Activated naive CD4-positive, alpha-beta T cell treated with anti-CD3 and anti-CD28 coated beads, Interleukin-2, amount 50 U/mL, for 16 hours (primary cell): ENCODE results near the gene PDE4D.
"Not testable (repeated sequence)": the region's sequence is repeated elsewhere in the genome, so short reads cannot be mapped to it uniquely, and the experiment has no call there.

Source experiments
- DNase-seq: peaks from one replicate; pipeline ENCODE4 v3.0.0-alpha.2; 2020

The PDE4D gene

DNA sequence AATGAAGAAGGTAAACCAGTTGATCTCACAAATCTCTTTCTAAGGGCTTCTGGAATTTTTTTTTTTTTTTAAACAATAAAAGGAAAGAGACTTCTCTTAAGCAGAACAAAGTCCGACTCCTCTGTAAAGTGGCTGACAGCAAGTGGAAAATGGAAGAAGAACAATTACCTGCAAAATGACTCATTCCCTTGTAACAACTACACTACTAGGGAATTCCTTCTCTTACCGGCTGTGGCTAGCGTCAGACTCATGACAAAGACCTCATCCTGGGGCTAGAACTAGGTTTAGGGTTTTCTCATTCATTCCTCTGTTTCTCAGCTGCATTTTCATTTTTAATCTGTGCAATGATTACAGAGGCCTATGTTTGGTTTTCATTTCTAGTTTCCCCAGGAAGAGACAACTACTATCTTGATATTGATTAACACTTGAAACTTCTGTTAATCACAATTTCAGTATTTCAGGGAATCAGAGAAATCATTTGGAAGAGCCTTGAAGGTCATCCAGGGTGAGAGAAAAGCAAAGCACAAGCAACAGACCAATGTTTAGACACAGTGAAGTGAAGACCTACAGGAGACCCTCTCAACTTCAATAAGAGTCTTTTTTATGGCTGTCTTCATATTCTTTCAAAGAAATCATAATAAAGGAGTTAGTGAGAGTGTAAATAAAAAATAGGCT lies 872.8 kb downstream of the PDE4D start:
- DNase-seq = no peak

DNA sequence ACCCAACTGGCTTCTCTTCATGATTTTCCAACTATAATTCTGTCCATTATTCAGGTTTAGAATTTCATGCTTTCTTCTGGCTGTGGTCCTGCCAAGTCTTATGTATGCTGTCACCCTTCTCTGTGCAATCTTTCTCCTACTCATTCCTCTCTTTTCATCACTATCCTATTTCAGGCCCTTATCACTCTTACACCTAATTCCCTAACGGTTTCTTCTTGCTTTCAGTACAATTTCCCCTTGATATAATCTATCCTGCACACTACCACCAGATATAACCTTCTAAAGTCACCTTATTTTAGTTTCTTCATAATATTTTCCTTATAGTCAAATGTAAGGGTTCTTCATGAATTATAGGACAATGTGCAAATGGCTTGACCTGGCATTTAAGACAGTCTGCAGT lies 874.4 kb downstream of the PDE4D start:
- DNase-seq = no peak

DNA sequence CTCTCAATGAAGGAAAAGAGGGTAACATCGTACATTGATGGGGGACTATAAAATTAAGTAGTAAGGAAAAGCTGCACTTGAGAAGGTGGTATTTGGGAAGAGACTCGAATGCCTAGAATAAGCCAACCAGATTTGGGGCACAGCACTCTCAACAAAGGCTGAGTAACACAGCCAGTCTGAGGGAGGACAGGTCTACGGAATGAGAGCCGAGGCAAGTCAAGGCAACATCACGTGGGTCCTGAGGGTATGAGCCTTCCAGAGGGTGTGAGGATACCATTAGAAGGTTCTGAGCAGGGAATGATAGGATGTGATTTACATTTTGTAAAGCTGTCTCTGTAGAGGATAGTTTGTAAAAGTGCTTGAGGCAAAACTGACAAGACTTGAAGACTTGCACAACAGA lies 876.6 kb downstream of the PDE4D start:
- DNase-seq = no peak

DNA sequence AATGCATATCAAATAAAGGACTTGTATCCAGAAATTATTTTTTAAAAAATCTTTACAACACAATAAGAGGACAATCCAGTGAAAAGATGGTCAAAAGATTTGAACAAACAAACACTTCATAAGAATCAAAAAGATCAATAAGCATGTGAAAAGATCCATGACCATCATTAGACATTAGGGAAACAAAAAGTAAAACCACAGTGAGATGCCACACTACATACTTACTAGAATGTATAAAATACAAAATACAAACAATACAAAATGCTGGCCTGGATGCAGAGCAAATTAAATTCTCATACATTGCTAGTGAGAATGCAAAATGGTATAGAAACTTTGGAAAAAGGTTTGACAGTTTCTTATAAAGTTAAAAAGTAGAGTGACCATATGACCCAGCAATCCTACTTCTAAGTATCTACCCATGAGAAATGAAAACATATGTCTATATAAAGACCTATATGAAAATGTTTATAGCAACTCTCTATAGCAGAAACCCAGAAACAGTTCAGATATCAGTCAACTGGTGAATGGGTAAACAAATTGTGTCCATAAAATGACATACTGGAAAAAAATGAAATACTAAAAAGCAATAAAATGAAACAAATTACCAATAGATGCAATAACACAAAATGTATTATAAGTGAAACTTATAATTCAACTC lies 884.6 kb downstream of the PDE4D start:
- DNase-seq = no peak

DNA sequence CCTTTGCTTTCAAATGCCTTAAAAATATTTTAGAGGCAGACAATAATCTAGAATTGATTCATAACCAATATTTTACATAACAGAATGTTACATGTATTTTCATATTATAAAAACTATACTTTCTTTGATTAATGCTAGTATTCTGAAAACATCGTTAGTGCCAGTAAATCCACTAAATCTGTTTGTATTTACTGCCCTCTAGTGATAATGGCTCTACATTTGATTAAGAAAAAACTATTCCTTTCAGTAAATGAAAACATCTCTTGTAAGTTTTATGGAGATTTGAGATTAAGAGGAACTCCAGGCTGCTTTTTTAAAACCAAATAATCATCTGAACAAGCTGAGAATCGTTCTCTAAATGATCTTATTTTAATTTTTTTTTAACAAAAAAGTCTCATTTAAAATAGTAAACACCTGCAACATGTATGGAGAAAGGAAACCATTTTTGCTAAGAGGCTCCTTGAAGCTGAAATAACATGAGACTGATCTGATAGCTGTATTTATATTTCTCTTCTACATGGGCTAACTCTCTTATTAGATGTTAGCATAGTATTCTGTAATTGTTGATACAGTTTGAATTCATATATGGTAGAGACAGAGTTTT lies 886.0 kb downstream of the PDE4D start:
- DNase-seq = no peak

DNA sequence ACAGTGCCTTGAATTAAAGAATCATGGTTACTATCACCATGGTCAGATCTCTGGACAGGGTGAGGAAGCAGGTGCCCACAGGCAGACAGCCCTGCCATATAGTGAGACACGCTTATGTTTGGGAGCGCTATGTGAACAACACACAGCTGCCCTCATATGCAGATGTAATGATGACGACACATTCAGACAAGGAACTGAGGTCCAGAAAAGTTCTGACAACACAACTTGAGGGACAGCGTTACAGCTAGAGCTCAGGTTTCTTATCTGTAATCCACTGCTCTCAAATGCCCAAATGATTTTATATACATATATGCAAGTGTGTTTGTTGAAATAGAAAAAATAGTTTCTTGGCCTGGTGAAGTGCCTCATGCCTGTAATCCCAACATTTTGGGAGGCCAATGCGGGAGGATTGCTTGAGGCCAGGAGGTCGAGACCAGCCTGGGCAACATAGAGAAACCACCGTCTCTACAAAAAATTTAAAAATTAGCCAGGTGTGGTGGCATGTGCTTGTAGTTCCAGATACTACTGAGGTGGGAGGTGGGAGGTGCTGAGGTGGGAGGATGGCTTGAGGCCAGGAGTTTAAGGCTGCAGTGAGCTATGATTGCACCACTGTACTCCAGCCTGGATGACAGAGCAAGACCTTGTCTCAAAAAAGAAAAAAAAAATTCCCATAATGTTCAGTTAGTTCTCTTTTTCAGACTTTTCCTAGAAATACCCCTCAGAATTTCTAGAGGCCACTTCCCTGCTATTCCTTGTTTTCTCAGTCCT lies 887.4 kb downstream of the PDE4D start:
- no peak for DNase-seq

DNA sequence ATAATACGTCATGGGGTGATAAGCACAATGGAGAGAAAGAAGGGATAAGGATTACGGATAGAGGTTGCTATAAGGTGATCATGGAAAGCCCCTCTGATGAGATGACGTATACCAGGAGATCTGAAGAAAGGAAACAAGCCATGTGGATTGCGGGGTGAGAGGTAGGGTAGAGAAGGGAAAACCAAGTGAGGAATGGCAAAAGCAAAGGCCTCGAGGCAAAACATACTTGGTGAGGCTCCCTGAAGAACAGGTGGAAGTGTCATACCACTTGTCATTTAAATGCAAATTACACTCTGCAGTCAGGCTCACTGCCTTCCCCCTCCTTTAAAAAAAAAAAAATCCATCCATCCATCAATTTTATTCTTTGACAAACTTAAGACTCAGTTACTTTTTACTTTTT lies 889.9 kb downstream of the PDE4D start:
- DNase-seq = no peak

DNA sequence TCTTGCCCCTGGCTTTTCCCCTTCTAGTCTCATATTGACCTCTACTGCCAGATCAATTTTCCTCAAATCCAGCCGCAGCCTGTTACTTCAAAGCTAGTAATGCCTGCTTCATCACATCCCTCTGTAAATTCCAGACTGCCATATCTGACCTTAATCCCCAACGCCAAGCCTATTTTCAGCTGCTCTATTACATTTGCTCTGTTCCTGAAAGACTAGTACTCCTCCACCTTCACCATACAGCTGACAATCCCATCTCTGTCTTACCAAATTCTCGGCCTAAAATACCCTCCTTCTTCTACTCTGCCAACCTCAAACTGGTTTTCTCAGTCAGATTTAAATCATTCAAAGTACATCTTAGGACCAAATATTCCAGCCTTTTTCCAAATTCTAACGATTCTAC lies 890.4 kb downstream of the PDE4D start:
- DNase-seq = no peak

DNA sequence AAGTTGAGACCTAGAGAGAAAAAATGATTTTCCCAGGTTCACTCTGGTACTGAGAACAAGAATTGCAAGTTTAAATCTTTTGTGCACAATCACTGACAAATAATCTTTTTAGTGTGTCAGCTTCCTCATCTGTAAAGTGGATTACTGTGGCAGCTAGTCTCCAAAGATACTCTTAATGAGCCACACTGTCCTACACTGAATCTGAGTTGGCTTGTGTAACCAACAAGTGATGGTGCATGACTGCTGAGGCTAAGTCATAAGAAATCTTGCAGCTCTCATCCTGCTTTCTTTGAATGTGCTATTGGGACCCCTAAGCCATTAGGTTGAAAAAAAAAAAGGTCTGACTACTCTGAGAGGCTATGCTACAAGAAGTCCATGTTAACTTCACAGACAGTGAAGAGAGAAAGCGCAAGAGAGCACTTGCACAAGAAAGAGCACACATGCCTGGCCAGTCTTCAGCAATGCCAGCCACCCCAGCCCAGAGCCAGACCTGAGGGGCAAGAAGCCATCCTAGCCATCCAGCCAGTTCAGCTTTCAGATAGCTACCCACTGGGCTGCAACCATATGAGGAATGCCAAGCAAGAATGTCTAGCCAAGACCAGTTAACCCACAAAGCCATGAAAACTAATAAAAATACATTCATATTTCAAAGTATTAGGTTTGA lies 891.2 kb downstream of the PDE4D start:
- no peak for DNase-seq

DNA sequence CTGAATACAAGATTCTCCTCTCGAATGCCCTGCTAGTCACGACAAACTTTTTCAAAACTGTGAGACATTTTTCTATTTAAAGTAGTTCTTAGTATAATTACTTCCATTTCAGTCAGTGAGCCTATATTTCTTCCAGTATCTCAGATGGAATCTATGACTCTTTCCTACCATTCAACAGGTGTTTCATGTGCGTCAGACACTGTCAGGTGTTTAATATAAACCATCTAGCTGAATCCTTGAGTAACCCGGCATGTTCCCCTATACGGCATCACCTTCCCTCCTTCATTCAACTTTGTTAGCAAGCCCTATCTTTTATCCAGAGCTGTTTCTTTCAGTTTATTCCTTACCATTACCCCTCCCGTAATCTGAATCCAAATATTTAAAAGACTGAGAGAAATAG lies 891.8 kb downstream of the PDE4D start:
- no peak for DNase-seq

DNA sequence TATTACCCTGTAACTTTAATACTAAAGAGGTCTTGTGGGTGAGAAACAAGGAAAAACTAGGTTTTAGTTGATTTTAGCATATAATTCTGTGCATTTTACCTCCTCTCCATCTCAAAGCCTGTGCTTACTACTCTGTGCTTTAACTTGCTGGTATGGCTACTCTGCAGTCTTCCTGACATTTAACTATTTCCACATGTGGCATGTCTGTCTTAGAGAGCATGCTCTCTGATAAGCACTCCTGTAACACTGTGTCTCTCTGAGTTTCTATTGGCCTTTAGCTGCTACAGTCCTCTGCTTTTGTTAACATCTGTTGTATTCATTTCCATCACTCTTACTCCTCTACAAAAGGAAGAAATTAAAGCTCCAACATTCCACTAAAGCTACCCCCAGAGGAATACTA lies 892.4 kb downstream of the PDE4D start:
- DNase-seq = no peak

DNA sequence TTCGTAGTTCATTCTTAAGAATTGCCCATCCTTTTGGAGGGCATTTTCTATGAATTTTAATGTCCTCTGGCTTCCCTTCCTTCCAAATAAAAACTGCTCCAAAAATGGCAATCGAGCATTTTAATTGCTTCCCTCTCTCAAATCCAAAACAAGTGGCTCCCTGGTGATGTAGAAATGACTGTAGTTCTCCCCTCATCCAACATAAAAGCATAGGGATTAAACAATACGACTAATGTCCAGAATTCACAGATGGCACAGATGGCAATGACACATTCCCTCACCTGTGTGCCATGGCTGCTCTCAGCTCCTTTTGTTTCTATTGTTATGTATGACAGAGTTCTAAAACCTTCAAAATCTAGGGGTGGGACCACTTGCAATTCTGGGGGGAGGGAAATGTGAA lies 893.3 kb downstream of the PDE4D start:
- DNase-seq = no peak

DNA sequence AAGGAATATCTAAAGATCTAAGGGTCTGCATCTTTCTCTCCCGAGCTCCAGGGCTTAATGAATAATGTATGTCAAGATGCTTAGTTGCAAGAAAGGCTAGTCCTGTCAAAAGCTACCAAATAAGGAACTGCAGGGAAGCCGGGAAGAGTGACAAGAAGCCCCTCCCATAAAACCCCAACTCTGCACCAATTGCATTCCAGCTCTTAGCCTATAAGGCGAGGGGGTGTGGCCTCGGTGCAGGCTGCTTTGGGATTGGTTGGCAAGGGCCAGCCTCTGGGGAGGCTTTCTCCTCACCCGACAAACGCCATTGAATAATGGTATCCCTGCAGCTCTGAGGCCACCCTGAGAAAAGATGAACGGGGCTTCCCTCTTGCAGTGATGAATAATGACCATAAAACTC lies 893.7 kb downstream of the PDE4D start:
- DNase-seq = no peak

DNA sequence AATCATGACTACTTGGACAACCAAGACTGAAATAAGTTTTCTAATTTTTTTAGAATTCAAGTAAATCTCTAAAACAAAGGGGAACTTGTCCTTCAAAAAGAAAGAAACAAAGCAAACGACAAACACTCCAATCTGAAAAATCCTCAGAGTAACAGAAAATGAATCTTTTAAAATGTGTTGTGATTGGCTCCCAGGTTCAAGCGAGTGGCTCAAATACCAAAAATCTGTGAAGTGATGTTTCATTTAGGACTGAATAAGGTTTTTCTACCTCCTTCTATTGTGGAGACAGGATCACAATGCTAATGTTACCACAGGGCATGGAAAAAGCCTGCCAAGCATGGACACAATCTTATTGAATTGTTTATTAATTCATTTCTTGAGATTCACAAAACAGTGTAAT lies 895.0 kb downstream of the PDE4D start:
- no peak for DNase-seq

DNA sequence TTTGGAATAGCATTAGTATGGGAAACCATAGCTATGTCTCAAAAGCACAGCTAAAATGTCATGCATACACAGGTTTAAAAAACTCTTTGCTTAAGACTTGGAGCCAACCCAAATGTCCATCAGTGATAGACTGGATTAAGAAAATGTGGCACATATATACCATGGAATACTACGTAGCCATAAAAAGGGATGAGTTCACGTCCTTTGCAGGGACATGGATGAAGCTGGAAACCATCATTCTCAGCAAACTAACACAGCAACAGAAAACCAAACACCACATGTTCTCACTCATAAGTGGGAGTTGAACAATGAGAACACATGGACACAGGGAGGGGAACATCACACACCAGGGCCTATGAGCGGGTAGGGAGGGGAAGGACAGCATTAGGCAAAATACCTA lies 897.7 kb downstream of the PDE4D start:
- DNase-seq = not testable (repeated sequence)

DNA sequence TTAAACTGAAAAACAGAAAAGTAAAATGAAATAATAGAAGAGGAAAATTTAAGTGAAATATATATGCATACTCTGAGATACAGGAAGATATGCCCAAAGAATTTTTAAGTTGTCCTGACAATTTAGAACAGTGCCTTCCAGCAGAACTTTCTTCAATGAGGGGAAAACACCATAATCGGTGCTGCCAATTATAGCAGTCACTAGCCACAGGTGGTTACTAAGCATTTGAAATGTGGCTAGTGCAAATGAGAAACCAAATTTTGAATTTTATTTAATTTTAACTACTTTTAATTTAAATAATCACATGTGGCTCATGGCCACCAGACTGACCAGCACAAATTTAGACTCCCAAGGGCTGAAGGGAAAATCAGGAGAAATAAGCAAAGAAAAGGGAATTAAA lies 900.1 kb downstream of the PDE4D start:
- DNase-seq = no peak

DNA sequence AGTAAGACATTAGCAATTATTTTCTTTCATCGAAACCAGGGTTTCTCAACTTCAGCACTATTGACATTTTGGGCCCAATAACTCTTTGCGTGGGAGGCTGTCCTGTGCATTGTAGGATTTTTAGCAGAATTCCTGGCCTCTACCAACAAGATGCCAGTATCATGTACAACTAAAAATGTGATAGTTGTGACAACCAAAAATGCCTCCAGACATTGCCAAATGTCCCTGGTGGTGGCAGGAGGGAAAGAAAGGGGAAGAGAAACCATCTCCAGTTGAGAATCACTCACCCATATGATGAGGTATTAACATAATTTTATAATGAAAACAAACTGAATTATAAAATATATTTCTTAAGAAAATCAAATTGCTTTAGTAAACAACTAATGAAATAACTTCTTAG lies 904.6 kb downstream of the PDE4D start:
- DNase-seq = no peak

DNA sequence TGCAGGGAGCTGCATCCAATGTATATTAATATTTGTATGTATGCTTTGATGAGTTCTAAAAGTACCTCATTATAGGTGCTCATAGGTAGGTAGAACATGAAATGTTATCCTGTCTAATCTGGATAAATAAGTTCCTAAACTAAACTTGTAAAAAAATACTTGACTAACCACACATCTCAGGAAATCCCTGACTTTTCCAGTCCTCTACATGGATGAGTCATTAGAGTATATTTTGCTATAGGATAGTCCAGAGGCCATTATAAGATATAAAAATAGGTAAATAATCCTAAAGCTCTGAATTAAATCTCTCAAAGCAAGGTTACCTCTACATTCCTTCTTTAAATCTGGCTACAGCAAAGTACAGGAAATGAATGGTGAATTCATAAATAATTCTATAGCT lies 906.3 kb downstream of the PDE4D start:
- DNase-seq = no peak

DNA sequence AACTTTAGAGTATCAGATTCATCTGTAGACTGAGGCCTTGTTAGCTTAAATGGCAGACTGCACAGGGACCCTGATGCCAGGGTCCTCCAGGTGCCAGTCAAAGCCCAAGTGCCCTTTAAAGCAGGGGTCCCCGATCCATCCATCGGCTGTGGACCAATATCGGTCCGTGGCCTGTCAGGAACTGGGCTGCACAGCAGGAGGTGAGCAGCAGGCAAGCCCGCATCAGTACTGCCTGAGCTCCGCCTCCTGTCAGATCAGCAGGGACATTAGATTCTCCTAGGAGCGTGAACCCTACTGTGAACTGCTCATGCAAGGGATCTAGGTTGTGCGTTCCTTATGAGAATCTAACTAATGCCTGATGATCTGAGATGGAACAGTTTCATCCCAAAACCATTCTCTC lies 907.2 kb downstream of the PDE4D start:
- DNase-seq = no peak

DNA sequence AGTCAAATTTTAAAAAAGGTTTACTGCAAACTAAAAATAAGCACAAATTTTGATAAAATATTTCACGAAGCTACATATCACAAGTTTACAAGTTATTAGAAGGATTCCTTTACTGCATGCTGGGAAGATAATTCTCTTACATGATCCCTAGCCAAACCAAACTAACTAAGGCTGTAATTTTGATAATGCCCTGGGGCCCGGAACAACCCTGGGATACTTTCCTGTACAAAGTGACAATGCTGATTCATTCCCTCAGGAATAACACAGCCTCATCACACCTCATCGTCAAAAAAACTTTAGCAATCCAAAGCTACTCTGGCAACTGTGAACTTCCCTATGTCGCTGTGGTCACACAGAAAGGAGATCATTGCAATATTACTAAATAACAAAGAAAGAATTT lies 907.8 kb downstream of the PDE4D start:
- DNase-seq = no peak

DNA sequence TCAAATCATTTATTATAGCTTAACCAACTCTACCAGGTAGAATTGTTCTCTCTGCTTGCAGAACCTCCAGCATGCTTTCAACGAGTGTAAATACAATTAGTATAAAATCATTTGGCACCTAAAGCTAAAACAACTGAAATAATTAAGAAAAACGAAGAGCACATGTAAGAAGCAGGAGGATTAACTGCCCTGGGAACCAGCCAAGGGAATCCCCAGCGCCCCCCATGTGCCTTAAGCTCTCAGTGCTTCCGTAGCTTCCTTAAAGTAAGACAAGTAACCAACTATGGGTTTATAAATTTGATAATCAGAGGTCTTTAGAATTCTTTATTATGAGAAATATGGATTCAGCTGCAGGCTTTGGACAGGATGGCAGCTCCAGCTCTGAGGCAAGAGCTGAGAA lies 908.2 kb downstream of the PDE4D start:
- DNase-seq = no peak

DNA sequence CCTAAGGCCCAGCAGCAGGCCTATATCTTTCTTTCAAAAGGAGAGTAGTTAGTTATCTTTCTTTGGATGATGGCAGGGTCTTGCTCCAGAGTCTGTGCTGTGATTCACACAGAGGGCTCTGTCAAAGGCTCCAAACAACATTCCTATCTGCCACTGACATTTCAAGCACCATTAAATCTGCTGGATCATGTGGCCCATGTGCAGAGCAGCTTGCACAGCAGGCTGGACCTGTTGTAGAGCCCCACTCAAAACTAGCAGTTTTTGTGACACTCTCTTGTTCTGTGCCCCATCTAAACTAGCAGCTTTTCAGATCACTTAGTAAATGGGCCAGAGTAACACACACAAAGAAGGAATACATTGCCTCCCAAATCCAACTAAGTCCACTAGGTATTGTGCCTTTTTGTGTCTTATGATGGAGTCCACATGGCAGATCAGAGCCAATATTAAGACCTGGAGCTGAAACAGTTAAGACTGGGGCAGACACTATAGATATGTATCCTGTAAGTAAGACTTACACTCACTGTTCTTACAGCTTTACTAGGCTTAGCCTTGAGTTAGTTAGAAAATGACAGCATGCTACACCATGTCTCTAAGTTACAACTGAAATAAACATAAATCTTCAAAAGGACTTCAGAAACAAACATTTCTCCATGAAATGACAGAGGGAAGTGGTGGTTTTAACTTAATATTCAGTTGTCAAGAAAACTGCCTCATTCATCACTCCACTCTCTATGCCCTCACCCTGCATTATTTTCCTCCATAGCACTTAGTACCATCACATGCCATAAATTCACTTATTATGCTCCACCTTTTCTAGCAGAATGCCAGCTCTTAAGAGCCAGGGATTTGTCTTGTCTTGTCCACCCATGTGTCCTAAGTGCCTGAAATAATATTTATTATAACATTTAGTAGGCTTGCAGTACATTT lies 909.7 kb downstream of the PDE4D start:
- DNase-seq = no peak
